ENCODE measurements around the gene SSBP4. TPM values are rescaled to one million over a fixed set of nuclear protein-coding genes. Genes with fewer than 3 reads are reported as not detected.

Gene SSBP4
- total RNA-seq, 4 donors from 2014 or later, result 29.9 to 62.9 (median 43.7) TPM

- ATAC-seq (ENCODE audit: low FRiP score), result peak; percentile 63
- TF ChIP-seq, protein P1, sequence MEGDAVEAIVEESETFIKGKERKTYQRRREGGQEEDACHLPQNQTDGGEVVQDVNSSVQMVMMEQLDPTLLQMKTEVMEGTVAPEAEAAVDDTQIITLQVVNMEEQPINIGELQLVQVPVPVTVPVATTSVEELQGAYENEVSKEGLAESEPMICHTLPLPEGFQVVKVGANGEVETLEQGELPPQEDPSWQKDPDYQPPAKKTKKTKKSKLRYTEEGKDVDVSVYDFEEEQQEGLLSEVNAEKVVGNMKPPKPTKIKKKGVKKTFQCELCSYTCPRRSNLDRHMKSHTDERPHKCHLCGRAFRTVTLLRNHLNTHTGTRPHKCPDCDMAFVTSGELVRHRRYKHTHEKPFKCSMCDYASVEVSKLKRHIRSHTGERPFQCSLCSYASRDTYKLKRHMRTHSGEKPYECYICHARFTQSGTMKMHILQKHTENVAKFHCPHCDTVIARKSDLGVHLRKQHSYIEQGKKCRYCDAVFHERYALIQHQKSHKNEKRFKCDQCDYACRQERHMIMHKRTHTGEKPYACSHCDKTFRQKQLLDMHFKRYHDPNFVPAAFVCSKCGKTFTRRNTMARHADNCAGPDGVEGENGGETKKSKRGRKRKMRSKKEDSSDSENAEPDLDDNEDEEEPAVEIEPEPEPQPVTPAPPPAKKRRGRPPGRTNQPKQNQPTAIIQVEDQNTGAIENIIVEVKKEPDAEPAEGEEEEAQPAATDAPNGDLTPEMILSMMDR (IDR thresholded peaks at IDR 0.05), result no peak
- DNase-seq (ENCODE audit: low spot score), result peak; percentile 73
Measured at GRCh38 chr19:18478545-18479311, 59.5 kb downstream of the SSBP4 start.

GRCh38 chr19:18480006-18480691 is 61.0 kb downstream of the SSBP4 start:
- TF ChIP-seq, protein P1 (IDR thresholded peaks at IDR 0.05), result no peak

GRCh38 chr19:18481505-18482222 is 62.5 kb downstream of the SSBP4 start:
- TF ChIP-seq, protein P1 (IDR thresholded peaks at IDR 0.05), result no peak
- ATAC-seq (ENCODE audit: low FRiP score) (no peak), DNase-seq (ENCODE audit: low spot score) (no peak)

More at GRCh38 chr19:18480006-18480691, 61.0 kb downstream of the SSBP4 start:
- DNase-seq (ENCODE audit: low spot score), result no peak
- peak; percentile 63 for ATAC-seq (ENCODE audit: low FRiP score)

GRCh38 chr19:18483119-18483890 is 64.1 kb downstream of the SSBP4 start:
- DNase-seq (ENCODE audit: low spot score), result no peak
- TF ChIP-seq, protein P1 (IDR thresholded peaks at IDR 0.05), result no peak
- no peak for ATAC-seq (ENCODE audit: low FRiP score)

Small RNA genes within 50 kb of the gene (small RNA-seq; reads per million reads assigned to genes)
- gene MIR3189, result not detected

Other genes starting within 250 kb of the SSBP4 start
- gene IFI30, start 245.6 kb upstream of the SSBP4 start, total RNA-seq, result 100 to 1,000 TPM in 2 of 4 donors, 10 to 100 TPM in 2; 74.8 to 466 (median 148) TPM
- gene MPV17L2, start 226.2 kb upstream of the SSBP4 start, total RNA-seq, result 10 to 100 TPM; 19.6 to 29.7 (median 22.5) TPM
- gene RAB3A, start 215.4 kb upstream of the SSBP4 start, total RNA-seq, result 1 to 10 TPM in 1 of 4 donors, under 1 TPM in 1, not detected in 2; 0.63 to 2.0 TPM
- gene PDE4C, start 193.0 kb upstream of the SSBP4 start, total RNA-seq, result 1 to 10 TPM in 1 of 4 donors, under 1 TPM in 2, not detected in 1; 0.12 to 1.5 (median 0.63) TPM
- gene IQCN, start 144.9 kb upstream of the SSBP4 start, total RNA-seq, result 10 to 100 TPM in 2 of 4 donors, 1 to 10 TPM in 2; 1.7 to 15.9 (median 7.4) TPM
- 100 to 1,000 TPM; 398 to 859 (median 623) TPM for gene JUND, start 137.8 kb upstream of the SSBP4 start, total RNA-seq
- gene LSM4, start 96.3 kb upstream of the SSBP4 start, total RNA-seq, result 100 to 1,000 TPM in 1 of 4 donors, 10 to 100 TPM in 3; 58.6 to 140 (median 93.1) TPM
- 10 to 100 TPM; 15.6 to 25.2 (median 18.0) TPM for gene PGPEP1, start 78.8 kb upstream of the SSBP4 start, total RNA-seq
- gene GDF15, start 33.2 kb upstream of the SSBP4 start, total RNA-seq, result 1 to 10 TPM; 1.9 to 4.6 (median 3.0) TPM
- gene LRRC25, start 21.8 kb upstream of the SSBP4 start, total RNA-seq, result 10 to 100 TPM; 11.8 to 37.2 (median 28.8) TPM
- 10 to 100 TPM; 20.0 to 36.7 (median 29.8) TPM for gene ISYNA1, start 18.7 kb downstream of the SSBP4 start, total RNA-seq
- 10 to 100 TPM; 18.1 to 43.1 (median 24.8) TPM for gene ELL, start 102.7 kb downstream of the SSBP4 start, total RNA-seq
- gene FKBP8, start 124.2 kb downstream of the SSBP4 start, total RNA-seq, result 100 to 1,000 TPM; 193 to 275 (median 236) TPM
- gene KXD1, start 138.5 kb downstream of the SSBP4 start, total RNA-seq, result 100 to 1,000 TPM in 3 of 4 donors, 10 to 100 TPM in 1; 96.9 to 140 (median 102) TPM
- 100 to 1,000 TPM; 600 to 891 (median 689) TPM for gene UBA52, start 152.5 kb downstream of the SSBP4 start, total RNA-seq
- 100 to 1,000 TPM in 2 of 4 donors, 10 to 100 TPM in 2; 79.5 to 127 (median 101) TPM for gene REX1BD, start 169.4 kb downstream of the SSBP4 start, total RNA-seq
- gene CRLF1, start 187.4 kb downstream of the SSBP4 start, total RNA-seq, result 100 to 1,000 TPM in 1 of 4 donors, 10 to 100 TPM in 1, 1 to 10 TPM in 2; 6.3 to 115 (median 10.9) TPM
- under 1 TPM in 2 of 4 donors, not detected in 2; 0.28 to 0.79 TPM for gene TMEM59L, start 193.5 kb downstream of the SSBP4 start, total RNA-seq
- 10 to 100 TPM in 3 of 4 donors, 1 to 10 TPM in 1; 6.3 to 17.8 (median 11.6) TPM for gene KLHL26, start 217.6 kb downstream of the SSBP4 start, total RNA-seq

All from omental fat pad (tissue), 4 donors.